Stimulated activated CD4-positive, alpha-beta T cell treated with anti-CD3 and anti-CD28 coated beads, Interleukin-4, amount 100 ng/mL, for 48 hours (primary cell): ENCODE measurements around the gene CNTN5.

Experiments used
- DNase-seq, 2 donors: peaks; one replicate each; pipeline ENCODE4 v3.0.0-alpha.2; 2020; ENCODE audit warnings: low read depth in 2 of 2

Gene CNTN5

GRCh38 chr11:100319691-100320090, 1298.9 kb downstream of the CNTN5 start:
- DNase-seq: no peak

- no peak for DNase-seq
These were observed 1308.0 kb downstream of the CNTN5 start for GRCh38 chr11:100328626-100329340.

GRCh38 chr11:100329352-100329751, 1308.6 kb downstream of the CNTN5 start:
- DNase-seq: no peak

- no peak for DNase-seq
These were observed 1316.1 kb downstream of the CNTN5 start for GRCh38 chr11:100336873-100337272.

GRCh38 chr11:100338144-100338840, 1317.5 kb downstream of the CNTN5 start:
- no peak for DNase-seq

- no peak for DNase-seq
These were observed 1319.9 kb downstream of the CNTN5 start for GRCh38 chr11:100340466-100341319.

GRCh38 chr11:100353083-100353482, 1332.3 kb downstream of the CNTN5 start:
- no peak for DNase-seq

- no peak for DNase-seq
These were observed 1334.0 kb downstream of the CNTN5 start for GRCh38 chr11:100354736-100355135.

GRCh38 chr11:100356035-100356434, 1335.3 kb downstream of the CNTN5 start:
- DNase-seq: no peak

GRCh38 chr11:100359281-100359680, 1338.5 kb downstream of the CNTN5 start:
- DNase-seq: no peak

- no peak for DNase-seq
These were observed 1347.1 kb downstream of the CNTN5 start for GRCh38 chr11:100367892-100368291.

- DNase-seq: no peak
These were observed 1362.7 kb downstream of the CNTN5 start for GRCh38 chr11:100383357-100383865.

GRCh38 chr11:100396266-100396665, 1375.5 kb downstream of the CNTN5 start:
- DNase-seq: no peak

GRCh38 chr11:100397401-100397800, 1376.7 kb downstream of the CNTN5 start:
- no peak for DNase-seq

GRCh38 chr11:100403816-100404215, 1383.1 kb downstream of the CNTN5 start:
- DNase-seq: no peak

GRCh38 chr11:100404907-100405306, 1384.2 kb downstream of the CNTN5 start:
- DNase-seq: no peak
